ENCODE results near the gene CENPC.

The CENPC gene

DNA sequence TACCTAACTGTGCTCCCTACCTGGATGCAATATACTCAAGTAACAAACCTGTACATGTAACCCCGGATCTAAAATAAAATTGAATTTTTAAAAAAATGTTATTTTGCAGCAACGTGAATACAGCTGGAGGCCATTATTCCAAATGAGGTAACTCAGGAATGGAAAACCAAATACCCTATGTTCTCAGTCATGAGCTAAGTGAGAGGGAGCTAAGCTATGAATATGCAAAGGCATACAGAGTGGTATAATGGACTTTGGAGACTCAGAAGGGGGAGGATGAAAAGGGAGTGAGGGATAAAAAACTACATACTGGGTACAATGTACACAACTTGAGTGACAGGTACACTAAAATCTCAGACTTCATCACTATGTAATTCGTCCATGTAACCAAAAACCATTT lies 78.6 kb downstream of the CENPC start:
- Histone ChIP-seq H3K27me3 (ENCODE audit: low read depth, low read length) (no peaks in the 10 kb centered on the region), H3K27ac (ENCODE audit: low read length) (no peak overlapping the region), H3K4me1 (ENCODE audit: low read length) (no peaks in the 10 kb centered on the region), H3K4me3 (ENCODE audit: low read length) (no peak overlapping the region), H3K4me2 (ENCODE audit: low read length) (no peak overlapping the region), H2AFZ (ENCODE audit: low read depth, low read length) (no peak overlapping the region), H3K9ac (ENCODE audit: low read length) (no peak overlapping the region), H3K79me2 (ENCODE audit: low read length) (no peaks in the 10 kb centered on the region), H4K20me1 (ENCODE audit: insufficient read depth, low read length) (no peaks in the 10 kb centered on the region), H3K9me3 (ENCODE audit: insufficient read depth, low read length) (no peaks in the 10 kb centered on the region), H3K36me3 (replicated peaks; ENCODE audit: low read depth, low read length) (peaks cover 4% of the 10 kb centered on the region)
- no peak for TF ChIP-seq EZH2phosphoT487 (IDR thresholded peaks at IDR 0.05; ENCODE audit: low read depth)
- TF ChIP-seq, protein P1, sequence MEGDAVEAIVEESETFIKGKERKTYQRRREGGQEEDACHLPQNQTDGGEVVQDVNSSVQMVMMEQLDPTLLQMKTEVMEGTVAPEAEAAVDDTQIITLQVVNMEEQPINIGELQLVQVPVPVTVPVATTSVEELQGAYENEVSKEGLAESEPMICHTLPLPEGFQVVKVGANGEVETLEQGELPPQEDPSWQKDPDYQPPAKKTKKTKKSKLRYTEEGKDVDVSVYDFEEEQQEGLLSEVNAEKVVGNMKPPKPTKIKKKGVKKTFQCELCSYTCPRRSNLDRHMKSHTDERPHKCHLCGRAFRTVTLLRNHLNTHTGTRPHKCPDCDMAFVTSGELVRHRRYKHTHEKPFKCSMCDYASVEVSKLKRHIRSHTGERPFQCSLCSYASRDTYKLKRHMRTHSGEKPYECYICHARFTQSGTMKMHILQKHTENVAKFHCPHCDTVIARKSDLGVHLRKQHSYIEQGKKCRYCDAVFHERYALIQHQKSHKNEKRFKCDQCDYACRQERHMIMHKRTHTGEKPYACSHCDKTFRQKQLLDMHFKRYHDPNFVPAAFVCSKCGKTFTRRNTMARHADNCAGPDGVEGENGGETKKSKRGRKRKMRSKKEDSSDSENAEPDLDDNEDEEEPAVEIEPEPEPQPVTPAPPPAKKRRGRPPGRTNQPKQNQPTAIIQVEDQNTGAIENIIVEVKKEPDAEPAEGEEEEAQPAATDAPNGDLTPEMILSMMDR (IDR thresholded peaks at IDR 0.05; ENCODE audit: low read depth, low read length): no peak

DNA sequence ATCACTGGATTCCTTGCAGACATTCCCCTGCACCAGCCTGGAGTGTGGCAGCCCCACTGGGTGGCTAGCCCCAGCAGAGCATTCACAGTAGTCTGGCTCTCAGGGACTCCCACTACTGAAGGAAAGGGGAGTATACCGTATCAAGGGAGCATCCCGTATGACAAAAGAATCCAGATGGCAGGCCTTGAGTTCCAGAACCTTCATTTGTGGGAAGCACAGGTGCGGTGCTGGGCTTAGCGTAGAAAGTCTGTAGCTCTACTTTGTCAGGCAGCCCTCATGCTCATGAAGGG lies 79.6 kb downstream of the CENPC start:
- no peaks in the 10 kb centered on the region for H3K4me1 ChIP-seq (ENCODE audit: low read length)
- no peaks in the 10 kb centered on the region for H3K9me3 ChIP-seq (ENCODE audit: insufficient read depth, low read length)
- no peak overlapping the region for H3K9ac ChIP-seq (ENCODE audit: low read length)
- H3K4me3 ChIP-seq (ENCODE audit: low read length): no peak overlapping the region
- no peak overlapping the region for H3K27ac ChIP-seq (ENCODE audit: low read length)
- H3K36me3 ChIP-seq (replicated peaks; ENCODE audit: low read depth, low read length): peaks cover 4% of the 10 kb centered on the region
- no peaks in the 10 kb centered on the region for H3K79me2 ChIP-seq (ENCODE audit: low read length)
- no peak overlapping the region for H2AFZ ChIP-seq (ENCODE audit: low read depth, low read length)
- no peaks in the 10 kb centered on the region for H3K27me3 ChIP-seq (ENCODE audit: low read depth, low read length)
- TF ChIP-seq, protein P1 (IDR thresholded peaks at IDR 0.05; ENCODE audit: low read depth, low read length): no peak
- no peak for TF ChIP-seq EZH2phosphoT487 (IDR thresholded peaks at IDR 0.05; ENCODE audit: low read depth)
- H4K20me1 ChIP-seq (ENCODE audit: insufficient read depth, low read length): no peaks in the 10 kb centered on the region
- H3K4me2 ChIP-seq (ENCODE audit: low read length): no peak overlapping the region

GRCh38 chr4:67465032-67465762 lies 80.1 kb downstream of the CENPC start:
- Histone ChIP-seq H2AFZ (ENCODE audit: low read depth, low read length) (no peak overlapping the region), H3K36me3 (replicated peaks; ENCODE audit: low read depth, low read length) (peaks cover 4% of the 10 kb centered on the region), H3K4me1 (ENCODE audit: low read length) (no peaks in the 10 kb centered on the region), H3K27me3 (ENCODE audit: low read depth, low read length) (no peaks in the 10 kb centered on the region), H3K4me2 (ENCODE audit: low read length) (no peak overlapping the region), H3K9ac (ENCODE audit: low read length) (no peak overlapping the region), H3K79me2 (ENCODE audit: low read length) (no peaks in the 10 kb centered on the region), H4K20me1 (ENCODE audit: insufficient read depth, low read length) (no peaks in the 10 kb centered on the region), H3K9me3 (ENCODE audit: insufficient read depth, low read length) (no peaks in the 10 kb centered on the region), H3K4me3 (ENCODE audit: low read length) (no peak overlapping the region), H3K27ac (ENCODE audit: low read length) (no peak overlapping the region)
- TF ChIP-seq, protein P1 (IDR thresholded peaks at IDR 0.05; ENCODE audit: low read depth, low read length): no peak
- no peak for TF ChIP-seq EZH2phosphoT487 (IDR thresholded peaks at IDR 0.05; ENCODE audit: low read depth)

GRCh38 chr4:67460574-67460973 lies 84.7 kb downstream of the CENPC start:
- Histone ChIP-seq H3K4me2 (ENCODE audit: low read length) (no peak overlapping the region), H3K4me3 (ENCODE audit: low read length) (no peak overlapping the region), H3K27me3 (ENCODE audit: low read depth, low read length) (no peaks in the 10 kb centered on the region), H3K79me2 (ENCODE audit: low read length) (no peaks in the 10 kb centered on the region), H3K36me3 (replicated peaks; ENCODE audit: low read depth, low read length) (peaks cover 6% of the 10 kb centered on the region), H3K9ac (ENCODE audit: low read length) (no peak overlapping the region), H3K4me1 (ENCODE audit: low read length) (no peaks in the 10 kb centered on the region), H2AFZ (ENCODE audit: low read depth, low read length) (no peak overlapping the region), H4K20me1 (ENCODE audit: insufficient read depth, low read length) (no peaks in the 10 kb centered on the region), H3K9me3 (ENCODE audit: insufficient read depth, low read length) (no peaks in the 10 kb centered on the region), H3K27ac (ENCODE audit: low read length) (no peak overlapping the region)
- TF ChIP-seq, protein P1 (IDR thresholded peaks at IDR 0.05; ENCODE audit: low read depth, low read length): no peak
- no peak for TF ChIP-seq EZH2phosphoT487 (IDR thresholded peaks at IDR 0.05; ENCODE audit: low read depth)

Measured in OCI-LY3 (cell line).